Smooth muscle cell (in vitro differentiated cells): Measurements from ENCODE around the gene VANGL1. TPM values are rescaled to one million over a fixed set of nuclear protein-coding genes. Genes with fewer than 3 reads are reported as not detected.

Experiments used
- DNase-seq: peaks from one replicate; lab custom pipeline; 2025; ENCODE audit not compliant: unreplicated experiment; lab: John Stamatoyannopoulos, UW
- H2AFZ ChIP-seq: fragments of 200-600 bp; sonication (generic); 2 replicates; pipeline ENCODE4 v1.6.0; 2016; ENCODE audit warnings: antibody characterized with exemption, low read depth, mild to moderate bottlenecking
- H3F3A ChIP-seq: fragments of 200-600 bp; sonication (generic); 2 replicates; pipeline ENCODE4 v1.6.0; 2017; ENCODE audit warnings: antibody characterized with exemption, low read depth
- H3K27ac ChIP-seq: fragments of 200-600 bp; sonication (generic); 2 replicates; pipeline ENCODE4 v1.5.1; 2016; ENCODE audit warnings: low read depth, mild to moderate bottlenecking
- H3K27me3 ChIP-seq: fragments of 200-600 bp; sonication (generic); 2 replicates; pipeline ENCODE4 v1.6.1; 2016; ENCODE audit warnings: low read depth, mild to moderate bottlenecking
- H3K36me3 ChIP-seq: fragments of 200-600 bp; sonication (generic); 2 replicates; pipeline ENCODE4 v1.5.1; 2016; ENCODE audit warnings: low read depth
- H3K4me1 ChIP-seq: fragments of 200-600 bp; sonication (generic); 2 replicates; pipeline ENCODE4 v1.5.1; 2016; ENCODE audit warnings: low read depth
- H3K4me2 ChIP-seq: fragments of 200-600 bp; sonication (generic); 2 replicates; pipeline ENCODE4 v1.6.0; 2016; ENCODE audit warnings: mild to moderate bottlenecking
- H3K4me3 ChIP-seq: fragments of 200-600 bp; sonication (generic); 2 replicates; pipeline ENCODE4 v1.5.1; 2016; ENCODE audit warnings: mild to moderate bottlenecking
- H3K79me2 ChIP-seq: fragments of 200-600 bp; sonication (generic); 2 replicates; pipeline ENCODE4 v1.6.0; 2016; ENCODE audit warnings: low read depth, mild to moderate bottlenecking
- H3K9ac ChIP-seq: fragments of 200-600 bp; sonication (generic); 2 replicates; pipeline ENCODE4 v1.6.0; 2016; ENCODE audit warnings: low read depth
- H3K9me3 ChIP-seq: fragments of 200-600 bp; sonication (generic); replicated peaks from 2 replicates; pipeline ENCODE4 v1.5.1; 2016; ENCODE audit warnings: low read depth
- H4K20me1 ChIP-seq: fragments of 200-600 bp; sonication (generic); 2 replicates; pipeline ENCODE4 v1.6.0; 2016; ENCODE audit warnings: low read depth
- WGBS: methylation state at CpG from one replicate; pipeline ENCODE4 v1.1.7; 2016; ENCODE audit warnings: low lambda C conversion rate; 5-methylcytosine and 5-hydroxymethylcytosine counted together
- polyA plus RNA-seq: library from polyadenylated mRNA; unstranded; fragments of >200 nt; fragmentation: Nextera tagmentation; extraction: Ambion mirVana; gene quantifications from 2 replicates; pipeline ENCODE4 v1.2.1, GENCODE V29; 2016
- total RNA-seq: library from RNA; depleted of rRNA; stranded (reverse); fragments of >200 nt; gene quantifications from 2 replicates; pipeline ENCODE4 v1.2.3, GENCODE V29; 2014
- TF ChIP-seq, protein P1 (sequence below): fragments of 200-600 bp; sonication (generic); IDR thresholded peaks from 2 replicates; pipeline ENCODE4 v1.5.1; 2017; ENCODE audit warnings: borderline replicate concordance, mild to moderate bottlenecking, antibody characterized with exemption; ENCODE audit not compliant: insufficient read depth, poor library complexity, severe bottlenecking

Gene VANGL1
- total and polyA plus RNA-seq, 2 experiments from 2014 or later: 5.5 to 12.2 TPM

DNA sequence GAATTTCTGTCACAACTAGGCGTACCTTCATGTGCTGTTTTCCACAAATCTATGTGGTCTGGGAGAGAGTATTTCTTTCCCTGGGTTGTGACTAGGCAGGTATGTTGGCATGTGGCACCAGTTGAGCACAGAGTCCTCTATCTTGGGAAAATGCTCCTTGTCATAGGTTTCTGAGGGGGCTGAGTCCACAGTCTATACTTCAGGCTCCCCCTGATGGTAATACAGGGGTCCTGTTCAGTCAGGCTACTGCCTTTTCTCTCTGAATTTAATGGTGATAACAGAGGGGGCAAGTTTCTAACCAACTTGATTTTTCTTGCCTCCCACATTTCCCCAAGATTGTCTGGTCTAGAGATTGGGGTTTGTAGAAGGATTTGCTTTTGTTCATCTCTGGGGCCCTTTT, 35.8 kb downstream of the VANGL1 start:
- Histone ChIP-seq H3K36me3 (no peaks in the 10 kb centered on the region), H3K9ac (no peak overlapping the region), H3K27me3 (no peaks in the 10 kb centered on the region), H2AFZ (no peak overlapping the region), H3K79me2 (no peaks in the 10 kb centered on the region), H3K4me2 (no peak overlapping the region), H3K9me3 (no peaks in the 10 kb centered on the region), H3F3A (no peaks in the 10 kb centered on the region), H3K4me3 (no peak overlapping the region), H3K4me1 (peaks cover 12% of the 10 kb centered on the region), H4K20me1 (no peaks in the 10 kb centered on the region), H3K27ac (peak overlapping the region; percentile 61)
- TF ChIP-seq, protein P1, sequence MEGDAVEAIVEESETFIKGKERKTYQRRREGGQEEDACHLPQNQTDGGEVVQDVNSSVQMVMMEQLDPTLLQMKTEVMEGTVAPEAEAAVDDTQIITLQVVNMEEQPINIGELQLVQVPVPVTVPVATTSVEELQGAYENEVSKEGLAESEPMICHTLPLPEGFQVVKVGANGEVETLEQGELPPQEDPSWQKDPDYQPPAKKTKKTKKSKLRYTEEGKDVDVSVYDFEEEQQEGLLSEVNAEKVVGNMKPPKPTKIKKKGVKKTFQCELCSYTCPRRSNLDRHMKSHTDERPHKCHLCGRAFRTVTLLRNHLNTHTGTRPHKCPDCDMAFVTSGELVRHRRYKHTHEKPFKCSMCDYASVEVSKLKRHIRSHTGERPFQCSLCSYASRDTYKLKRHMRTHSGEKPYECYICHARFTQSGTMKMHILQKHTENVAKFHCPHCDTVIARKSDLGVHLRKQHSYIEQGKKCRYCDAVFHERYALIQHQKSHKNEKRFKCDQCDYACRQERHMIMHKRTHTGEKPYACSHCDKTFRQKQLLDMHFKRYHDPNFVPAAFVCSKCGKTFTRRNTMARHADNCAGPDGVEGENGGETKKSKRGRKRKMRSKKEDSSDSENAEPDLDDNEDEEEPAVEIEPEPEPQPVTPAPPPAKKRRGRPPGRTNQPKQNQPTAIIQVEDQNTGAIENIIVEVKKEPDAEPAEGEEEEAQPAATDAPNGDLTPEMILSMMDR: no peak
- DNase-seq: no peak
- WGBS: 90% methylated on average over 1 of the region's 1 CpG

DNA sequence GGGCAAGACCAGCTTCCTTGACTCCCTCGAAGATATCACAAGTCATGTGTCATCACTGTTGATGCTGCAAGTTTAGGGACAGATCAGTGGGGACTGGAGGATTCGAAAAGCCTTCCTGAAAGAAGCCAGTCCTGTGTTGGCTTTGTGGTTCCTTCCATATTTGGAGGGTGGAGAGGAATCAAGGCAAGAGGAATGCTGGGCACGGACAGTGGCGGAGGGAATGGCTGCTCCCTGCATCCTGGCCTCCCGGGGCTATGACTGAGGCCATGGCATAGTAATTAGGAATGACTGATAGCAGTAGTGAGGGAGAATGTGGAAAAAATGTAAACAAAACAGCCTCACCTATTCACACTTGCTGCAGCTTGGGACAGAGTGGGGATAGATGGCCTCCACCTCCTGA, 36.4 kb downstream of the VANGL1 start:
- no peak overlapping the region for H2AFZ ChIP-seq
- H4K20me1 ChIP-seq: no peaks in the 10 kb centered on the region
- H3K36me3 ChIP-seq: no peaks in the 10 kb centered on the region
- no peaks in the 10 kb centered on the region for H3K27me3 ChIP-seq
- peak overlapping the region; percentile 61 for H3K27ac ChIP-seq
- H3F3A ChIP-seq: no peaks in the 10 kb centered on the region
- H3K79me2 ChIP-seq: no peaks in the 10 kb centered on the region
- no peak for DNase-seq
- H3K9me3 ChIP-seq: no peaks in the 10 kb centered on the region
- TF ChIP-seq, protein P1: no peak
- no peak overlapping the region for H3K4me3 ChIP-seq
- H3K4me2 ChIP-seq: peak overlapping the region; percentile 41
- H3K9ac ChIP-seq: no peak overlapping the region
- H3K4me1 ChIP-seq: peaks cover 12% of the 10 kb centered on the region
- 16% methylated on average over 5 of the region's 5 CpGs for WGBS

DNA sequence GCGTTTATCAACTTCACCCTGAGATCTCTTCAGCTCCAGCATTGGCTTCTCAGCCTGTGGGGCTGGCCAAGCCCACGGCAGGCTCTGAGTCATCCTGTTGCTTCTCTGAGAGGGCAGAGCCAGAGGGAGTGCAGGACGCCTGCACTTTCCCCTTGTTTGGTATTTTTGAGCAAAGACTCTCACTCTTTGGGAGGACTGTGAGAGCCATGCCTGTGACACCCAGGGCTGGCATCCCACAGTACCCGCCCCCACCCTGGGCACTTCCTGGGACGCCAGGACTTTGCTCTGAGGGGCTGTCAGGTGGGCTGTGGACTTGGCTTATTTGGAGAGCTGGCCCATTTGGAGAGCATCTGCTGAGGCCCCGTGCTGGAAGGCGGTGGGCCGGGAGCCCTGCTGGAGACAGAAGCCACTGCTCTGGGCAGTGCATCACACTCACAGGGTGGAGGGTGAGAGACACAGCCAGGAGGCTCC, 37.4 kb downstream of the VANGL1 start:
- 62% methylated on average over 8 of the region's 8 CpGs for WGBS
- Histone ChIP-seq H3K27ac (peak overlapping the region; percentile 28), H3K27me3 (no peaks in the 10 kb centered on the region), H3K36me3 (no peaks in the 10 kb centered on the region), H3K4me1 (peaks cover 12% of the 10 kb centered on the region), H3K79me2 (no peaks in the 10 kb centered on the region), H3K9ac (no peak overlapping the region), H3K4me2 (peak overlapping the region; percentile 41), H3K9me3 (no peaks in the 10 kb centered on the region), H4K20me1 (no peaks in the 10 kb centered on the region), H3F3A (no peaks in the 10 kb centered on the region), H2AFZ (no peak overlapping the region), H3K4me3 (no peak overlapping the region)
- TF ChIP-seq, protein P1: no peak
- DNase-seq: no peak

DNA sequence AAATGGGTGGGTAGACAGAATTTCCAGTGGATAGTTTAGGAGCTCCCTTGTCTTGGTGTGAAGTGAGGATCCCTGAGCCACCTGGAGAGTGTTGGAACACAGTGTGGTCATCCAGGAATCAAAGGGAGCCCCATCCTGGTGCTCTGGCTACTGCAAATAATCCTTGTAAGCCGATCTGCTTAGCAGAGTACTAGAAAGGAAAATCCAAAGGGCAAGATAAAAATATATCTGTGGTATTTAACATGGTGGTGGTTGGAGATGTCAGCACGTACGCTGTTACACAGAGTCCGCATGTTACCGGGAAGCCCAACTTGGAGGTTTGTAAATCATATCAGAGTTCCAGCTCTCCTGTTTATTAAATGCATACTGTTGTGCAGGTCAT, 39.0 kb downstream of the VANGL1 start:
- peaks cover 12% of the 10 kb centered on the region for H3K4me1 ChIP-seq
- no peak overlapping the region for H3K27ac ChIP-seq
- TF ChIP-seq, protein P1: no peak

More for the DNA sequence above, 39.0 kb downstream of the VANGL1 start:
- DNase-seq: no peak
- 54% methylated on average over 5 of the region's 5 CpGs for WGBS
- Histone ChIP-seq H3K79me2 (no peaks in the 10 kb centered on the region), H3K9ac (no peak overlapping the region), H3K4me2 (no peak overlapping the region), H3K4me3 (no peak overlapping the region), H3K36me3 (no peaks in the 10 kb centered on the region), H3K9me3 (no peaks in the 10 kb centered on the region), H2AFZ (no peak overlapping the region), H3K27me3 (no peaks in the 10 kb centered on the region), H4K20me1 (no peaks in the 10 kb centered on the region), H3F3A (no peaks in the 10 kb centered on the region)
